SU-DHL-6 (cell line): ENCODE measurements around the gene PLK2.
A peak's percentile ranks its signal among the peaks of the same experiment; 100 is the strongest.

Experiments
- H2AFZ ChIP-seq: fragments of 200-600 bp; sonication (generic); 2 replicates; pipeline ENCODE4 v1.6.1; 2014; ENCODE audit warnings: low read depth, mild to moderate bottlenecking, moderate library complexity, mixed read lengths, antibody characterized with exemption, low read length; ENCODE audit not compliant: severe bottlenecking
- H3F3A ChIP-seq: fragments of 200-600 bp; shearing (Covaris generic); 2 replicates; pipeline ENCODE4 v1.6.0; 2016; ENCODE audit warnings: antibody characterized with exemption, mild to moderate bottlenecking; ENCODE audit not compliant: insufficient read depth
- H3K27ac ChIP-seq: fragments of 200-600 bp; sonication (generic); 2 replicates; pipeline ENCODE4 v1.5.1; 2016; ENCODE audit warnings: low read depth, mild to moderate bottlenecking, low read length, moderate library complexity, mixed read lengths
- H3K27me3 ChIP-seq: fragments of 200-600 bp; sonication (generic), shearing (Covaris generic); 2 replicates; pipeline ENCODE4 v1.6.0; 2014; ENCODE audit warnings: mild to moderate bottlenecking, low read length
- H3K36me3 ChIP-seq: fragments of 200-600 bp; sonication (generic); 2 replicates; pipeline ENCODE4 v1.6.1; 2014; ENCODE audit warnings: mild to moderate bottlenecking, low read length, mixed read lengths
- H3K4me2 ChIP-seq: fragments of 300-600, 200-600 bp; shearing (Covaris generic), sonication (generic); 2 replicates; pipeline ENCODE4 v1.6.0; 2014; ENCODE audit warnings: low read length, low read depth, mild to moderate bottlenecking; ENCODE audit not compliant: poor library complexity, severe bottlenecking
- H3K4me3 ChIP-seq: fragments of 200-600 bp; sonication (generic); 2 replicates; pipeline ENCODE4 v1.5.1; 2014; ENCODE audit warnings: antibody characterized with exemption, low read length, mild to moderate bottlenecking, mixed read lengths; ENCODE audit not compliant: insufficient read depth, poor library complexity, severe bottlenecking
- H3K79me2 ChIP-seq: fragments of 200-600 bp; sonication (generic); 2 replicates; pipeline ENCODE4 v1.6.1; 2014; ENCODE audit warnings: mild to moderate bottlenecking, low read length, moderate library complexity; ENCODE audit not compliant: insufficient read depth
- H3K9ac ChIP-seq: fragments of 200-600 bp; sonication (generic); 2 replicates; pipeline ENCODE4 v1.7.0; 2014; ENCODE audit warnings: mild to moderate bottlenecking, low read length
- H3K9me2 ChIP-seq: fragments of 200-600 bp; sonication (generic); replicated peaks from 2 replicates; pipeline ENCODE4 v1.6.1; 2014; ENCODE audit warnings: low read length; ENCODE audit not compliant: insufficient read depth
- H3K9me3 ChIP-seq: fragments of 200-600 bp; sonication (generic); 2 replicates; pipeline ENCODE4 v1.6.1; 2014; ENCODE audit warnings: low read length, mixed read lengths; ENCODE audit not compliant: insufficient read depth
- H4K20me1 ChIP-seq: fragments of 200-600 bp; sonication (generic); 2 replicates; pipeline ENCODE4 v1.6.1; 2014; ENCODE audit warnings: low read depth, mild to moderate bottlenecking, antibody characterized with exemption, low read length, moderate library complexity, mixed read lengths
- EZH2phosphoT487 ChIP-seq: fragments of 200-600 bp; sonication (generic), shearing (Covaris generic); conservative IDR thresholded peaks from 2 replicates; pipeline ENCODE4 v1.6.1; 2018; ENCODE audit warnings: mild to moderate bottlenecking, antibody characterized with exemption, low read length, moderate library complexity, mixed read lengths
- TF ChIP-seq, protein P1 (sequence below): fragments of 200-600 bp; sonication (generic); IDR thresholded peaks from one replicate; pipeline ENCODE4 v1.5.1; 2017; ENCODE audit warnings: antibody characterized with exemption, mild to moderate bottlenecking, low read length, moderate library complexity; ENCODE audit not compliant: insufficient read depth, poor library complexity, severe bottlenecking

The PLK2 gene

DNA sequence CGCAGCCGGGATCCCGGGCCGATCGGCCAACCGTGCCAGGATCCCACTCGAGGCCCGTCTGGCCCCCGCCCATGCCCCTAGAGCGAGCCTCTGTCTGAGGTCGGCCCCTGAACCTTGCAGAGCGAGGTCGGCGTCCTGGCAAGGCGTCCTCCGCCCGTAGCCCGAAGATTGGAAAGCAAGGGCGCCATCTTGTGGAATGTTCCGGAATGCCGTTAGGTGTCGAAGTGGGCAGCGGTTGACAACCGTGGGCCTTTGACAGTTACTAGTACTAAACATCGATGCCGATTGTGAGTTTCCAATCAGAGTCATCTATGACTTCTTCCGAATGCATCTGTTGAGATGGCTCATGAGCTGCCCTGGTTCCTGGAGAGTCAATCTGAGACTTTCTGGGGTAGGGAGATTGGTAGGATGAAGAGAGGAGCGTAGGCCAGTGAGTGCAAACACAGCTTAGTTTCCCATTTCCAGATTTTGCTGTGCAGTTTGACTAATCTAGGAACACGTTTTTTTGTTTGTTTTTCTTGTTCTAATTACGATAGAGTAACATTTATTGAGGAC is 923 bp upstream of the PLK2 start:
- no peak overlapping the region for H3K9ac ChIP-seq

DNA sequence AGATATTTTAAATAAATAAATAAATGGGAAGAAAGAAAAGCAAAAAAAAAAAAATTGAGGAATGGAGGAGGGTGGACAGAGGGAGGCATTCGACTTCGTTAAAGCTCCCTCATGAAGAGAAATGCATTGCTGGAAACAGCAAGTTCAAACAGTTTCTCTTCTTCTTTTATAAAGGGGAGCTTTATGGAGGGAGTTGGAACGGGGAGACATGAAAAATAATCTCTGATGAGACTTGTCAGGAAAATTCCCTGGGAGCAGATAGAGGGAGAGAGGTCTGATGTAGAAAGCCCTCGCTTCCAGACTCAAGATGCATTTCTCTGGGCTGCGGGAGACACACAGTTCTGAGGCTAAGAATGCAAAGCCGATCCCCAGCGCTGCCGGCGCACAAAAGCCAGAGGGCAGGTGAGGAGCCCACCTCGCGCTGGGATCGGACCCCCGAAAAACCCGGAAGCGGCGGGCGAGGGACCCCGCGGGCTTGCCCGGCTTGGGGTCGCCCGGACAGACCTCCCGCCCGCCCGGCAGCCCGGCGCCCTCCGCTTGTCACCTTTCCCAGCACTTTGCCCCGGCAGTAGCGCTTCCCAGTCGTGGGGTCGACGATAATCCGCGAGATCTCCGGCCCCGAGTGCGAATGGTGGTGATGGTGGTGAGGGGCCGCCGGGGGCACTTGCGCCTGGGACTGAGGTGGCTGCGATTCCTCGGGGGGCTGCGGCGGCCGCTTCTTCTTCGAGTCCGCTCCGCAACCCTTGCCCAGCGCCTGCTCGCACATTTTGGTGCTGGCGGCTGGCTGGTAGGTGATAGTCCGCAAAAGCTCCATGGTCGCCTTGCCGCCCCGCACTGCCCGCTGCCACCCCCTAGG is 512 bp downstream of the PLK2 start:
- Histone ChIP-seq H3K36me3 (no peaks in the 10 kb centered on the region), H3K27ac (no peak overlapping the region), H3K9me2 (no peaks in the 10 kb centered on the region), H3K9me3 (no peaks in the 10 kb centered on the region), H3F3A (no peaks in the 10 kb centered on the region), H3K9ac (no peak overlapping the region), H3K79me2 (no peaks in the 10 kb centered on the region), H3K27me3 (no peaks in the 10 kb centered on the region), H3K4me3 (no peak overlapping the region), H4K20me1 (no peaks in the 10 kb centered on the region), H2AFZ (no peak overlapping the region), H3K4me2 (no peak overlapping the region)
- TF ChIP-seq EZH2phosphoT487: no peak
- TF ChIP-seq, protein P1, sequence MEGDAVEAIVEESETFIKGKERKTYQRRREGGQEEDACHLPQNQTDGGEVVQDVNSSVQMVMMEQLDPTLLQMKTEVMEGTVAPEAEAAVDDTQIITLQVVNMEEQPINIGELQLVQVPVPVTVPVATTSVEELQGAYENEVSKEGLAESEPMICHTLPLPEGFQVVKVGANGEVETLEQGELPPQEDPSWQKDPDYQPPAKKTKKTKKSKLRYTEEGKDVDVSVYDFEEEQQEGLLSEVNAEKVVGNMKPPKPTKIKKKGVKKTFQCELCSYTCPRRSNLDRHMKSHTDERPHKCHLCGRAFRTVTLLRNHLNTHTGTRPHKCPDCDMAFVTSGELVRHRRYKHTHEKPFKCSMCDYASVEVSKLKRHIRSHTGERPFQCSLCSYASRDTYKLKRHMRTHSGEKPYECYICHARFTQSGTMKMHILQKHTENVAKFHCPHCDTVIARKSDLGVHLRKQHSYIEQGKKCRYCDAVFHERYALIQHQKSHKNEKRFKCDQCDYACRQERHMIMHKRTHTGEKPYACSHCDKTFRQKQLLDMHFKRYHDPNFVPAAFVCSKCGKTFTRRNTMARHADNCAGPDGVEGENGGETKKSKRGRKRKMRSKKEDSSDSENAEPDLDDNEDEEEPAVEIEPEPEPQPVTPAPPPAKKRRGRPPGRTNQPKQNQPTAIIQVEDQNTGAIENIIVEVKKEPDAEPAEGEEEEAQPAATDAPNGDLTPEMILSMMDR: no peak

More for the DNA sequence above, 923 bp upstream of the PLK2 start:
- Histone ChIP-seq H3K4me3 (no peak overlapping the region), H2AFZ (peak overlapping the region; percentile 35), H3F3A (no peaks in the 10 kb centered on the region), H3K9me2 (no peaks in the 10 kb centered on the region), H3K27ac (no peak overlapping the region), H3K27me3 (no peaks in the 10 kb centered on the region), H3K4me2 (no peak overlapping the region), H4K20me1 (no peaks in the 10 kb centered on the region), H3K9me3 (no peaks in the 10 kb centered on the region), H3K36me3 (no peaks in the 10 kb centered on the region), H3K79me2 (no peaks in the 10 kb centered on the region)
- TF ChIP-seq, protein P1: peak; percentile 62
- TF ChIP-seq EZH2phosphoT487: no peak

DNA sequence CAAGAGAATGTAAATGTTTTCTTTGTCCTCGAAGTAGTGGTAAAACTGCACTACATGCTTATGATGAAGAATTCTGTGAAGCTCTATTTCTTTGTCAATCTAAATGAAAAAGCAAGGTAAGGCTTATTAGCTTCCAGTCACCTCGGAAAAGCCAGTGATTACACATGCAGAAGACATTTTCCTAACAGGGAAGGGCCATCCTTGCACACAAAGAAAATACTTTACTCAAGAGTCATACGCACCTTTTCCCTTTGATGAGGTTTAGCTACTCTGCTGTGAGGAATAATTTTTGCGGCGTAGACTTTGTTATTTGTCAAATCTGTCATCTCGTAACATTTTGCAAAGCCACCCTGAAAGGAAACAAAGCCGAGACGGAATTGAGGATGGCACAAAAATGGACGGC is 1.1 kb downstream of the PLK2 start:
- no peaks in the 10 kb centered on the region for H3K79me2 ChIP-seq
- no peaks in the 10 kb centered on the region for H3K9me3 ChIP-seq
- no peak overlapping the region for H3K9ac ChIP-seq
- no peaks in the 10 kb centered on the region for H4K20me1 ChIP-seq
- no peak overlapping the region for H2AFZ ChIP-seq
- H3K27me3 ChIP-seq: no peaks in the 10 kb centered on the region
- H3F3A ChIP-seq: no peaks in the 10 kb centered on the region
- H3K4me3 ChIP-seq: no peak overlapping the region
- H3K9me2 ChIP-seq: no peaks in the 10 kb centered on the region
- TF ChIP-seq, protein P1: no peak
- TF ChIP-seq EZH2phosphoT487: no peak
- H3K27ac ChIP-seq: no peak overlapping the region
- no peak overlapping the region for H3K4me2 ChIP-seq
- H3K36me3 ChIP-seq: no peaks in the 10 kb centered on the region
